K562 (cell line): ENCODE measurements around the gene MAP4K4.

Experiments used
- CHD2 ChIP-seq: IDR thresholded peaks from 2 replicates; pipeline ENCODE4 v1.6.1; 2011; ENCODE audit warnings: low read depth, low read length
- POLR2A ChIP-seq: fragments of 450-650 bp; conservative IDR thresholded peaks from 2 replicates; pipeline ENCODE4 v1.6.1; 2016
- ZNF76 ChIP-seq: fragments of 250-450 bp; sonication (Bioruptor Pico); IDR thresholded peaks from 2 replicates; pipeline ENCODE4 v1.4.0; 2020; ENCODE audit warnings: mild to moderate bottlenecking, moderate library complexity, borderline replicate concordance
- TF ChIP-seq, protein P1 (sequence below): fragments of 450-650 bp; conservative IDR thresholded peaks from 2 replicates; pipeline ENCODE4 v1.6.1; 2016; ENCODE audit warnings: missing genetic modification characterization, low read depth, mild to moderate bottlenecking, control low read depth, missing compliant biosample characterization
- TF ChIP-seq, protein P2 (sequence below): sonication (generic); formaldehyde crosslinking; IDR thresholded peaks from 2 replicates; pipeline ENCODE4 v1.8.0; 2022; ENCODE audit warnings: mild to moderate bottlenecking, missing genetic modification reagents
- TF ChIP-seq, protein P3 (sequence below): conservative IDR thresholded peaks from 2 replicates; pipeline ENCODE4 v1.6.1; 2011; ENCODE audit warnings: low read depth, mild to moderate bottlenecking, low read length; ENCODE audit not compliant: control insufficient read depth
- TF ChIP-seq, protein P4 (sequence below), 3 experiments: IDR thresholded peaks in 2 of 3; conservative IDR thresholded peaks in 1 of 3; 2 replicates each; pipeline ENCODE4 v1.5.1; 2011 to 2012; ENCODE audit warnings: low read length in 3 of 3, mild to moderate bottlenecking in 3 of 3, control low read depth in 2 of 3, improper control_type of control experiment in 1 of 3, inconsistent platforms in 1 of 3, low read depth in 1 of 3, mixed read lengths in 1 of 3, moderate library complexity in 1 of 3; ENCODE audit not compliant: insufficient read depth in 2 of 3
- TF ChIP-seq, protein P5 (sequence below): fragments of 450-650 bp; IDR thresholded peaks from 2 replicates; pipeline ENCODE4 v1.6.1; 2017; ENCODE audit warnings: antibody characterized with exemption, mild to moderate bottlenecking
- TF ChIP-seq, protein P6 (sequence below): fragments of 250-450 bp; sonication (Bioruptor Pico); IDR thresholded peaks from 2 replicates; pipeline ENCODE4 v1.8.0; 2021; ENCODE audit warnings: mild to moderate bottlenecking, moderate library complexity

DNA sequence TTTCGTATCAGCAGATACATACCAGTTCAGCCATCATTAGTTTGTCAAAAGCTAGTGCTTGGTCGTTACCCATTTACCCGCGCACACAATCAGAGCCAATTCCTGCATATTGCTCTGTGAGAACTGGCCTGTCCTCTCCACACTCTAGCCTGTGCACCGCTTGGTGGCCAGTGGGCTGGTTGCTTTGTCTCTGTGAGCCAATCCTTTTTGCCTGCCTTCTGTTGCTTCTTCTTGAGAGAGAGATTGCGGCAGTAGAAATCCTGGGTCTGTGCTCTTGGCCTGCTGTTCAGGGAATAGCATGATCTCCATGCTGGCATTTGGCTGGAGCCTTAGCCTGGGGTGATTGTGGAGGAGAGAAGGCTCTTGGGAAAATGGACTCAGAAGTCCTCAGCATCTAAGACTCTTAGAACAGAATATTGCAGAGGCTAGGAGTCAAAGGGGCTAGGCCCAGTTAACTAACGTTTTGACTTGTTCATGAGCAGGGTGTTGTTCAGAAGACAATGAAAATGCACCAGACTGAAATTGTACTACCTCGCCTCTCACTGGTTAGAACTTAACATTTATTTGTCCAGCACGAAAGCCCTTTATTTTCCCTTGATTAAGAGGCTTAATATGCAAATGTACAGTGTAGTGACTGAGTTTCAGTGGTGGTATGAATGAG lies 37.1 kb downstream of the MAP4K4 start:
- no peak for TF ChIP-seq POLR2A
- TF ChIP-seq, protein P1, sequence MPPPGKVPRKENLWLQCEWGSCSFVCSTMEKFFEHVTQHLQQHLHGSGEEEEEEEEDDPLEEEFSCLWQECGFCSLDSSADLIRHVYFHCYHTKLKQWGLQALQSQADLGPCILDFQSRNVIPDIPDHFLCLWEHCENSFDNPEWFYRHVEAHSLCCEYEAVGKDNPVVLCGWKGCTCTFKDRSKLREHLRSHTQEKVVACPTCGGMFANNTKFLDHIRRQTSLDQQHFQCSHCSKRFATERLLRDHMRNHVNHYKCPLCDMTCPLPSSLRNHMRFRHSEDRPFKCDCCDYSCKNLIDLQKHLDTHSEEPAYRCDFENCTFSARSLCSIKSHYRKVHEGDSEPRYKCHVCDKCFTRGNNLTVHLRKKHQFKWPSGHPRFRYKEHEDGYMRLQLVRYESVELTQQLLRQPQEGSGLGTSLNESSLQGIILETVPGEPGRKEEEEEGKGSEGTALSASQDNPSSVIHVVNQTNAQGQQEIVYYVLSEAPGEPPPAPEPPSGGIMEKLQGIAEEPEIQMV (tag): no peak
- TF ChIP-seq, protein P2, sequence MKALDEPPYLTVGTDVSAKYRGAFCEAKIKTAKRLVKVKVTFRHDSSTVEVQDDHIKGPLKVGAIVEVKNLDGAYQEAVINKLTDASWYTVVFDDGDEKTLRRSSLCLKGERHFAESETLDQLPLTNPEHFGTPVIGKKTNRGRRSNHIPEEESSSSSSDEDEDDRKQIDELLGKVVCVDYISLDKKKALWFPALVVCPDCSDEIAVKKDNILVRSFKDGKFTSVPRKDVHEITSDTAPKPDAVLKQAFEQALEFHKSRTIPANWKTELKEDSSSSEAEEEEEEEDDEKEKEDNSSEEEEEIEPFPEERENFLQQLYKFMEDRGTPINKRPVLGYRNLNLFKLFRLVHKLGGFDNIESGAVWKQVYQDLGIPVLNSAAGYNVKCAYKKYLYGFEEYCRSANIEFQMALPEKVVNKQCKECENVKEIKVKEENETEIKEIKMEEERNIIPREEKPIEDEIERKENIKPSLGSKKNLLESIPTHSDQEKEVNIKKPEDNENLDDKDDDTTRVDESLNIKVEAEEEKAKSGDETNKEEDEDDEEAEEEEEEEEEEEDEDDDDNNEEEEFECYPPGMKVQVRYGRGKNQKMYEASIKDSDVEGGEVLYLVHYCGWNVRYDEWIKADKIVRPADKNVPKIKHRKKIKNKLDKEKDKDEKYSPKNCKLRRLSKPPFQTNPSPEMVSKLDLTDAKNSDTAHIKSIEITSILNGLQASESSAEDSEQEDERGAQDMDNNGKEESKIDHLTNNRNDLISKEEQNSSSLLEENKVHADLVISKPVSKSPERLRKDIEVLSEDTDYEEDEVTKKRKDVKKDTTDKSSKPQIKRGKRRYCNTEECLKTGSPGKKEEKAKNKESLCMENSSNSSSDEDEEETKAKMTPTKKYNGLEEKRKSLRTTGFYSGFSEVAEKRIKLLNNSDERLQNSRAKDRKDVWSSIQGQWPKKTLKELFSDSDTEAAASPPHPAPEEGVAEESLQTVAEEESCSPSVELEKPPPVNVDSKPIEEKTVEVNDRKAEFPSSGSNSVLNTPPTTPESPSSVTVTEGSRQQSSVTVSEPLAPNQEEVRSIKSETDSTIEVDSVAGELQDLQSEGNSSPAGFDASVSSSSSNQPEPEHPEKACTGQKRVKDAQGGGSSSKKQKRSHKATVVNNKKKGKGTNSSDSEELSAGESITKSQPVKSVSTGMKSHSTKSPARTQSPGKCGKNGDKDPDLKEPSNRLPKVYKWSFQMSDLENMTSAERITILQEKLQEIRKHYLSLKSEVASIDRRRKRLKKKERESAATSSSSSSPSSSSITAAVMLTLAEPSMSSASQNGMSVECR: no peak
- TF ChIP-seq, protein P3, sequence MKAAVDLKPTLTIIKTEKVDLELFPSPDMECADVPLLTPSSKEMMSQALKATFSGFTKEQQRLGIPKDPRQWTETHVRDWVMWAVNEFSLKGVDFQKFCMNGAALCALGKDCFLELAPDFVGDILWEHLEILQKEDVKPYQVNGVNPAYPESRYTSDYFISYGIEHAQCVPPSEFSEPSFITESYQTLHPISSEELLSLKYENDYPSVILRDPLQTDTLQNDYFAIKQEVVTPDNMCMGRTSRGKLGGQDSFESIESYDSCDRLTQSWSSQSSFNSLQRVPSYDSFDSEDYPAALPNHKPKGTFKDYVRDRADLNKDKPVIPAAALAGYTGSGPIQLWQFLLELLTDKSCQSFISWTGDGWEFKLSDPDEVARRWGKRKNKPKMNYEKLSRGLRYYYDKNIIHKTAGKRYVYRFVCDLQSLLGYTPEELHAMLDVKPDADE: no peak
- TF ChIP-seq, protein P4, sequence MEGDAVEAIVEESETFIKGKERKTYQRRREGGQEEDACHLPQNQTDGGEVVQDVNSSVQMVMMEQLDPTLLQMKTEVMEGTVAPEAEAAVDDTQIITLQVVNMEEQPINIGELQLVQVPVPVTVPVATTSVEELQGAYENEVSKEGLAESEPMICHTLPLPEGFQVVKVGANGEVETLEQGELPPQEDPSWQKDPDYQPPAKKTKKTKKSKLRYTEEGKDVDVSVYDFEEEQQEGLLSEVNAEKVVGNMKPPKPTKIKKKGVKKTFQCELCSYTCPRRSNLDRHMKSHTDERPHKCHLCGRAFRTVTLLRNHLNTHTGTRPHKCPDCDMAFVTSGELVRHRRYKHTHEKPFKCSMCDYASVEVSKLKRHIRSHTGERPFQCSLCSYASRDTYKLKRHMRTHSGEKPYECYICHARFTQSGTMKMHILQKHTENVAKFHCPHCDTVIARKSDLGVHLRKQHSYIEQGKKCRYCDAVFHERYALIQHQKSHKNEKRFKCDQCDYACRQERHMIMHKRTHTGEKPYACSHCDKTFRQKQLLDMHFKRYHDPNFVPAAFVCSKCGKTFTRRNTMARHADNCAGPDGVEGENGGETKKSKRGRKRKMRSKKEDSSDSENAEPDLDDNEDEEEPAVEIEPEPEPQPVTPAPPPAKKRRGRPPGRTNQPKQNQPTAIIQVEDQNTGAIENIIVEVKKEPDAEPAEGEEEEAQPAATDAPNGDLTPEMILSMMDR (IDR thresholded peaks at IDR 0.05 in 2 of 3, conservative IDR thresholded peaks at IDR 0.05 in 1 of 3; ENCODE audit: insufficient read depth in 2 of 3, low read depth in 1 of 3, low read length in 3 of 3): no peak
- no peak for TF ChIP-seq ZNF76 (CRISPR knock-in tag)
- TF ChIP-seq, protein P5, sequence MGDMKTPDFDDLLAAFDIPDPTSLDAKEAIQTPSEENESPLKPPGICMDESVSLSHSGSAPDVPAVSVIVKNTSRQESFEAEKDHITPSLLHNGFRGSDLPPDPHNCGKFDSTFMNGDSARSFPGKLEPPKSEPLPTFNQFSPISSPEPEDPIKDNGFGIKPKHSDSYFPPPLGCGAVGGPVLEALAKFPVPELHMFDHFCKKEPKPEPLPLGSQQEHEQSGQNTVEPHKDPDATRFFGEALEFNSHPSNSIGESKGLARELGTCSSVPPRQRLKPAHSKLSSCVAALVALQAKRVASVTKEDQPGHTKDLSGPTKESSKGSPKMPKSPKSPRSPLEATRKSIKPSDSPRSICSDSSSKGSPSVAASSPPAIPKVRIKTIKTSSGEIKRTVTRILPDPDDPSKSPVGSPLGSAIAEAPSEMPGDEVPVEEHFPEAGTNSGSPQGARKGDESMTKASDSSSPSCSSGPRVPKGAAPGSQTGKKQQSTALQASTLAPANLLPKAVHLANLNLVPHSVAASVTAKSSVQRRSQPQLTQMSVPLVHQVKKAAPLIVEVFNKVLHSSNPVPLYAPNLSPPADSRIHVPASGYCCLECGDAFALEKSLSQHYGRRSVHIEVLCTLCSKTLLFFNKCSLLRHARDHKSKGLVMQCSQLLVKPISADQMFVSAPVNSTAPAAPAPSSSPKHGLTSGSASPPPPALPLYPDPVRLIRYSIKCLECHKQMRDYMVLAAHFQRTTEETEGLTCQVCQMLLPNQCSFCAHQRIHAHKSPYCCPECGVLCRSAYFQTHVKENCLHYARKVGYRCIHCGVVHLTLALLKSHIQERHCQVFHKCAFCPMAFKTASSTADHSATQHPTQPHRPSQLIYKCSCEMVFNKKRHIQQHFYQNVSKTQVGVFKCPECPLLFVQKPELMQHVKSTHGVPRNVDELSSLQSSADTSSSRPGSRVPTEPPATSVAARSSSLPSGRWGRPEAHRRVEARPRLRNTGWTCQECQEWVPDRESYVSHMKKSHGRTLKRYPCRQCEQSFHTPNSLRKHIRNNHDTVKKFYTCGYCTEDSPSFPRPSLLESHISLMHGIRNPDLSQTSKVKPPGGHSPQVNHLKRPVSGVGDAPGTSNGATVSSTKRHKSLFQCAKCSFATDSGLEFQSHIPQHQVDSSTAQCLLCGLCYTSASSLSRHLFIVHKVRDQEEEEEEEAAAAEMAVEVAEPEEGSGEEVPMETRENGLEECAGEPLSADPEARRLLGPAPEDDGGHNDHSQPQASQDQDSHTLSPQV: no peak
- TF ChIP-seq CHD2: no peak
- TF ChIP-seq, protein P6, sequence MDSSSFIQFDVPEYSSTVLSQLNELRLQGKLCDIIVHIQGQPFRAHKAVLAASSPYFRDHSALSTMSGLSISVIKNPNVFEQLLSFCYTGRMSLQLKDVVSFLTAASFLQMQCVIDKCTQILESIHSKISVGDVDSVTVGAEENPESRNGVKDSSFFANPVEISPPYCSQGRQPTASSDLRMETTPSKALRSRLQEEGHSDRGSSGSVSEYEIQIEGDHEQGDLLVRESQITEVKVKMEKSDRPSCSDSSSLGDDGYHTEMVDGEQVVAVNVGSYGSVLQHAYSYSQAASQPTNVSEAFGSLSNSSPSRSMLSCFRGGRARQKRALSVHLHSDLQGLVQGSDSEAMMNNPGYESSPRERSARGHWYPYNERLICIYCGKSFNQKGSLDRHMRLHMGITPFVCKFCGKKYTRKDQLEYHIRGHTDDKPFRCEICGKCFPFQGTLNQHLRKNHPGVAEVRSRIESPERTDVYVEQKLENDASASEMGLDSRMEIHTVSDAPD (CRISPR knock-in tag): no peak
